Testis (tissue), 2 donors: Measurements from ENCODE around the gene BICD1.

ENCODE experiments used
- CTCF ChIP-seq, 3 experiments: fragments of 450-650 bp in 2 of 3; fragments of 200-600 bp in 1 of 3; sonication (generic) in 1 of 3; IDR thresholded peaks; one replicate each; pipeline ENCODE4 v1.5.1; 2016 to 2019; ENCODE audit warnings: antibody characterized with exemption in 3 of 3, mild to moderate bottlenecking in 2 of 3, moderate library complexity in 1 of 3
- POLR2A ChIP-seq: fragments of 450-650 bp; IDR thresholded peaks from one replicate; pipeline ENCODE4 v1.6.1; 2017; ENCODE audit warnings: antibody characterized with exemption, mild to moderate bottlenecking, moderate library complexity

- TF ChIP-seq CTCF (IDR thresholded peaks at IDR 0.05) (no peak), POLR2A (no peak)
These were observed 21.9 kb upstream of the BICD1 start for GRCh38 chr12:32084753-32085152.
